AG09309 (cell line): Measurements from ENCODE around the gene APP.
"Not testable (repeated sequence)": the region's sequence is repeated elsewhere in the genome, so short reads cannot be mapped to it uniquely, and the experiment has no call there.

Source experiments
- DNase-seq: peaks from one replicate; pipeline ENCODE4 v3.0.0-alpha.2; 2010; ENCODE audit warnings: low read depth
- H3K4me3 ChIP-seq: 2 replicates; pipeline ENCODE4 v1.5.1; 2011; ENCODE audit warnings: mild to moderate bottlenecking, low read depth, low read length, moderate library complexity; ENCODE audit not compliant: control insufficient read depth
- CTCF ChIP-seq: IDR thresholded peaks from 2 replicates; pipeline ENCODE4 v1.5.1; 2011; ENCODE audit warnings: mild to moderate bottlenecking, low read depth, low read length, inconsistent platforms; ENCODE audit not compliant: insufficient read depth, control insufficient read depth; ENCODE audit errors: missing control alignments

Gene APP

GRCh38 chr21:26131554-26131953, 39.0 kb downstream of the APP start:
- no peak for TF ChIP-seq CTCF
- H3K4me3 ChIP-seq, result no peak overlapping the region
- no peak for DNase-seq

GRCh38 chr21:26131053-26131452, 39.5 kb downstream of the APP start:
- not testable (repeated sequence) for DNase-seq, H3K4me3 ChIP-seq

GRCh38 chr21:26130249-26130881, 40.2 kb downstream of the APP start:
- DNase-seq, result no peak
- no peak for TF ChIP-seq CTCF
- no peak overlapping the region for H3K4me3 ChIP-seq

GRCh38 chr21:26127918-26128317, 42.7 kb downstream of the APP start:
- DNase-seq, result no peak
- TF ChIP-seq CTCF, result no peak
- no peak overlapping the region for H3K4me3 ChIP-seq

- no peak for DNase-seq
- no peak for TF ChIP-seq CTCF
- no peak overlapping the region for H3K4me3 ChIP-seq
These were observed 43.3 kb downstream of the APP start for GRCh38 chr21:26127073-26127814.

GRCh38 chr21:26126168-26126553, 44.4 kb downstream of the APP start:
- no peak for TF ChIP-seq CTCF
- H3K4me3 ChIP-seq, result no peak overlapping the region
- DNase-seq, result no peak

GRCh38 chr21:26125433-26126167, 45.0 kb downstream of the APP start:
- DNase-seq, result no peak
- no peak for TF ChIP-seq CTCF
- H3K4me3 ChIP-seq, result no peak overlapping the region
